ENCODE results near the gene EFL1. TPM values are rescaled to one million over a fixed set of nuclear protein-coding genes. Genes with fewer than 3 reads are reported as not detected.
A peak's percentile ranks its signal among the peaks of the same experiment; 100 is the strongest.

EFL1 gene
- total and polyA plus RNA-seq, 2 of the 8 experiments (the other 6 are each of a cell fraction or from before 2014, with no cell fraction given) = 10.8 to 31.5 TPM

GRCh38 chr15:82262422-82263026, at the start of gene EFL1, which contains the start of gene SAXO2 (continued):
- TF ChIP-seq, protein P1, sequence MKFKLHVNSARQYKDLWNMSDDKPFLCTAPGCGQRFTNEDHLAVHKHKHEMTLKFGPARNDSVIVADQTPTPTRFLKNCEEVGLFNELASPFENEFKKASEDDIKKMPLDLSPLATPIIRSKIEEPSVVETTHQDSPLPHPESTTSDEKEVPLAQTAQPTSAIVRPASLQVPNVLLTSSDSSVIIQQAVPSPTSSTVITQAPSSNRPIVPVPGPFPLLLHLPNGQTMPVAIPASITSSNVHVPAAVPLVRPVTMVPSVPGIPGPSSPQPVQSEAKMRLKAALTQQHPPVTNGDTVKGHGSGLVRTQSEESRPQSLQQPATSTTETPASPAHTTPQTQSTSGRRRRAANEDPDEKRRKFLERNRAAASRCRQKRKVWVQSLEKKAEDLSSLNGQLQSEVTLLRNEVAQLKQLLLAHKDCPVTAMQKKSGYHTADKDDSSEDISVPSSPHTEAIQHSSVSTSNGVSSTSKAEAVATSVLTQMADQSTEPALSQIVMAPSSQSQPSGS (IDR thresholded peaks at IDR 0.05; ENCODE audit: low read length) = no peak
- peak; percentile 60; the same call in 1 of the 2 replicates for TF ChIP-seq TAF1 (IDR thresholded peaks at IDR 0.05; ENCODE audit: low read depth, low read length)
- TF ChIP-seq KDM4A (IDR thresholded peaks at IDR 0.05; ENCODE audit: low read depth, low read length, severe bottlenecking) = peak; percentile 84
- TF ChIP-seq RNF2 (IDR thresholded peaks at IDR 0.05; ENCODE audit: borderline replicate concordance, low read depth, low read length, missing control alignments, poor library complexity, severe bottlenecking) = no peak
- peak; percentile 48 for TF ChIP-seq CTBP2 (IDR thresholded peaks at IDR 0.05; ENCODE audit: borderline replicate concordance, insufficient read depth, insufficient read length, low read length)
- TF ChIP-seq JUN (IDR thresholded peaks at IDR 0.05; ENCODE audit: low read depth, low read length) = no peak
- 0 out of 2 replicates have a peak, but pooled peaks have one; percentile 5 for TF ChIP-seq SP1 (IDR thresholded peaks at IDR 0.05; ENCODE audit: low read depth, low read length)
- no peak for TF ChIP-seq SIX5 (IDR thresholded peaks at IDR 0.05; ENCODE audit: low read depth, low read length)
- peak; percentile 69; the same call in 1 of the 2 replicates for TF ChIP-seq RBBP5 (IDR thresholded peaks at IDR 0.05; ENCODE audit: borderline replicate concordance, low read depth, low read length)
- peak; percentile 81 for TF ChIP-seq ASH2L (IDR thresholded peaks at IDR 0.05; ENCODE audit: low read length)
